ENCODE results near the gene EPN2. TPM values are rescaled to one million over a fixed set of nuclear protein-coding genes. Genes with fewer than 3 reads are reported as not detected.

EPN2 gene
- total RNA-seq, 1 donor from 2014 or later: 31.1 TPM

- peak; percentile 53 for DNase-seq
Measured at GRCh38 chr17:19242323-19242722, 5.2 kb downstream of the EPN2 start.

GRCh38 chr17:19242926-19243325 is 5.8 kb downstream of the EPN2 start:
- DNase-seq: no peak

DNA sequence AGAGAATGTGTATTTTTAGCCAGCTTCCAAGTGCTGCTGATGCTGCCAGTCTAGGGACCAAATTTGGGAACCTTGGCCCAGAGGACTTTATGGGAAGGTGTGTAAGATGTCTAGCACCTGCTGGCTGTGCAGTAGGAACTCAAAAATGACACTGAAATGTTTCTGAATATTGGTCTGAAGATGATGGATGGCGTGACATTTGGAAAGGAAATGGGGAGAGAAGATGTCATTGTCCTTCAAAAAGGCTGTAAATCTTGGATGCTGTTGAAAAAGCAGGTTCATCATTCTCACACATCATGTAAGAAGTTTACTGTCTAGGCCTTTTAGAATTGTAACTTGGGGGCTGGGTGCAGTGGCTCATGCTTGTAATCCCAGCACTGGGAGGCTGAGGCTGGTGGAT is 6.7 kb downstream of the EPN2 start:
- no peak for DNase-seq

GRCh38 chr17:19244357-19244756 is 7.2 kb downstream of the EPN2 start:
- no peak for DNase-seq

- DNase-seq: no peak
Measured at GRCh38 chr17:19244781-19245180, 7.6 kb downstream of the EPN2 start.

- no peak for DNase-seq
Measured at GRCh38 chr17:19247473-19247872, 10.3 kb downstream of the EPN2 start.

- no peak for DNase-seq
Measured at GRCh38 chr17:19248151-19248927, 11.2 kb downstream of the EPN2 start.

- DNase-seq: no peak
Measured at GRCh38 chr17:19248928-19249574, 11.9 kb downstream of the EPN2 start.

GRCh38 chr17:19249681-19250080 is 12.5 kb downstream of the EPN2 start:
- no peak for DNase-seq

DNA sequence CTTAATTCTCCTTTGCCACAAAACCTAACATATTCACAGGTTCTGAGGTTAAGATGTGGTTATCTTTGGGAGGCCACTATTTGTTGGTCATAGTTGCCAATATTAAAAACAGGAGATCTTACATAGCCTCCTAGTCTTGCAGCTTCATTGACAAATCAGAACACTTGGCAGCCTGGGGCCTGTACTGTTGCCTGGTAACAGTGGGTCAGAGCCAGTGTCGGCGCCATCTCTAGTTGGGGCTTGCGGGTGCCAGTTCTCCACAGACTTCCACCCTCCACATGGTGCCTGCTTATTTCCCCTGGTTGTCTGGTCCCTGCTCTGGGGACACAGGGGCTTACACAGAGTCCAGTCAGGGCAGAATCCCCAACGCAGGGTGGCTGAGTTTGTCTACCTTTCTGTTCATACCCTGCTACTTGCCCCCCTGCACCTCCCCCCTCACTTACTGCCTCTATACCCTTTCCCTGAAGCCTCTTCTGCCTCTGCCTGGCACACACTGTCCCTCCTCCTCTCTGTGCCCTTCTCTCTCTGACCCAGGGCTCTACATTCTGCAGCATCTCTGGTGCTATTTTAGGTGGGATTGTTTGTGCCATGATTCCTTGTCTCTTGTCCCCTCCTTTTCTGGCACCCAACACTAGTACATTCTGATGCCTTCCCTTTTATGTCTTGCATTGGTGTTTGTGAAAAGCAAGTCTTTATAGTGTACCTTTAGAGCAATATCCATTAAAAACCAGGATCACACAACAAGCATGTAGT is 13.4 kb downstream of the EPN2 start:
- DNase-seq: no peak

- DNase-seq: no peak
Measured at GRCh38 chr17:19253112-19253511, 15.9 kb downstream of the EPN2 start.

GRCh38 chr17:19254651-19255050 is 17.5 kb downstream of the EPN2 start:
- peak; percentile 81 for DNase-seq

DNA sequence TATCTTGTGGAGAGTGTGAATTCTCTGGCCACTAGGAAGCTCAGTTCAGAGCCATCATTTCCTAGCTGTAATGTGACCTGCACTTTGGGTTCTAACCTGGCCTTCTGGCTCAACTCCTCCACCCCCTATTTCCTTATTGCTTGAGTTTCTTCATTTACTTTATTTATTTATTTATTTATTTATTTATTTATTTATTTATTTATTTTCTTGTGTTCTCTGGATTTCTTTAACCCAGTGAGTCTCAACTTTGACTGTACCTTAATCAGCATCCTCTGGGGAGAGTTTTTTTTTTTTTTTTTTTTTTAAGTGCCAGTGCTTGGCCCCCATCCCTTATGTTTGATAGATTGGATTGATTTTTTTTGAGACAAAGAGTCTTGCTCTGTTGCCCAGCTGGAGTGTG is 18.1 kb downstream of the EPN2 start:
- no peak for DNase-seq

DNA sequence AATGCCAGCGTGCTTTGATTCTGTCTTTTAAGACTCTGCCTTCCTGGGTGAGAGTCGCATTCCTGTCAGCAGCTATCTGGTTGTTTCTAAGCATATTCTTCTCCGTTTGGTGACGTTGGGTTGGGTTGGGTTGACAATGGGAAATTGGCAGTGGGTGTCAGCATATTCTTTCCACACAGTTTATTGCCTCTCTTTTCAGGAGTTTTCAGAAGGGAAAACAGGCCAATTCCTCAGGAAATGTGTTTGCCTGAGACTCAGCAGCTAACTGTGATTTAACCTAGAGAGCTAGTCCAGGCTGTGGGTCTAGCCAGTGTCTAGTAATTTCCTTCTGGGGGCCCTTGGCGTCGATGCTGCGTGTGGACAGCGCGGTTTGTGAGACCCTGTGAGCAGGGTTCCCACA is 21.2 kb downstream of the EPN2 start:
- DNase-seq: peak; percentile 55

GRCh38 chr17:19260958-19261357 is 23.8 kb downstream of the EPN2 start:
- peak; percentile 48 for DNase-seq

GRCh38 chr17:19261426-19261825 is 24.3 kb downstream of the EPN2 start:
- no peak for DNase-seq

GRCh38 chr17:19262650-19263631 is 25.8 kb downstream of the EPN2 start:
- peak; percentile 65 for DNase-seq

DNA sequence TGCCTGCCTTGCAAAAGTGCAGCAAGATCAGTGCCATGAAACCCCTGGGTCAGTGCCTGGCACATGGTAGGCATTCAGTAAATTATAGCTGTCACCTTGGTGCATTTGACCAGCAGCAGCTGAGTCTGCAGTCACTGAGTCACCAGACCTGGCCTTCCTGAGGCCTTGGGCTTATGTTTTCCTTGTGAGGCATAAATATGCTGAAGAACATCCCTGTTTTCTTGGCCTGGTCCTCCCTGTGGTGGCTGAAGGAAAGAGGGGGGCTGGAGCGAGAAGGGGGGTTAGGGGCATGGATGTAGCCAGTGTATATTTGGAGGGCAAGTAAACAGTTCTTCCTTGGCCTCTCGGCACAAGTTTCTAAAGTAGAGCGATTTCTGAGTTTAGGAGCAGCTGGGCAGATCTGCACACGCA is 26.5 kb downstream of the EPN2 start:
- peak; percentile 78 for DNase-seq

- DNase-seq: peak; percentile 25
Measured at GRCh38 chr17:19264268-19264667, 27.1 kb downstream of the EPN2 start.

GRCh38 chr17:19264681-19265080 is 27.5 kb downstream of the EPN2 start:
- DNase-seq: peak; percentile 31

DNA sequence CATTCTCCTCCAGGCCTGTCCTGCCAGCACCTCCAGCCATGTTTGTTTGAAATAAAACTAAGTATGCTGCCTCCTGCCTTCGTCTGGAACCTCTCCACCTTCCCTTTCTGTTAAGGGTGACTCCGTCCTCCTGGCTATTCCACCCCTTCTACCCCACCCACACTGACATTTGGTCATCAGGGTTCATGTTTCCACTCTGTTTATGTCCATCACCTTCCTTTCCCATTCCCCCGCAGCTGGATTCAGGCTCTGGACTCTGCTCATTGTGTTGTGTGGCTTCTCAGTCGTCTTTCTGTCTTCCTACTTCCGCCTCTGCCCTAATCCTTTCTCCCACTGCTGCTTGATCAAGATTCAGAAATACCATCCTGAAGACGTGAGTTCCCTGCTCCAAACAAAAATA is 28.6 kb downstream of the EPN2 start:
- DNase-seq: no peak

DNA sequence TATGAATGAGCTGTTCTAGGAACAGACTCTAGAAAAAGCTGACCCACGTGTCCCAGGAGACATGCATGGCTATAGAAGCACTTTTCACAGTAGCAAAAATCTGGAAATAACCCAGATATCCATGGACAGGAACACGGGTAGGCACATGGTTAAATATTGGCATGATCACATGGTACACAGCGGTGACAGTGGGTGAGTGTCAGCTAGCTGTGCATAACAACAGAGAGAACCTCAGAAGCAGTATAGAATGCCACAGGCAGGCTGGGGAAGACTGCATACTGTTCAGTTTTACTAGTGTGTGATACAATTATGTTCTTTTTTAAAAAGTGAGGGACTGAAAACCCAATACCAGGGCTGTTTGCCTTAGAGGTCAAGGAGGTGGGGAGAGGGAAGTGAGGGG is 31.4 kb downstream of the EPN2 start:
- DNase-seq: no peak
